Small intestine (tissue), 7 donors: ENCODE measurements around the gene UTP15. TPM values are rescaled to one million over a fixed set of nuclear protein-coding genes. Genes with fewer than 3 reads are reported as not detected.

Experiments used
- DNase-seq, 2 donors: peaks; one replicate each; pipeline versions ENCODE4 v3.0.0 to v3.0.0-alpha.2; 2013
- FAIRE-seq: peaks from 2 replicates; lab custom pipeline; 2012; peaks lifted over from hg19 to GRCh38; lab: Jason Lieb, UNC
- H3K27ac ChIP-seq, 3 donors: one replicate each; pipeline ENCODE4 v1.5.1; 2013; ENCODE audit warnings: low read length in 2 of 3, mild to moderate bottlenecking in 2 of 3, control low read depth in 1 of 3, inconsistent platforms in 1 of 3, low read depth in 1 of 3, moderate library complexity in 1 of 3
- H3K27me3 ChIP-seq, 3 donors: one replicate each; pipeline ENCODE4 v1.6.1; 2013; ENCODE audit warnings: low read length in 3 of 3, inconsistent platforms in 1 of 3; ENCODE audit not compliant: control insufficient read depth in 3 of 3, insufficient read depth in 3 of 3
- H3K36me3 ChIP-seq, 3 donors: one replicate each; pipeline ENCODE4 v1.6.1; 2013; ENCODE audit warnings: low read length in 3 of 3, inconsistent platforms in 1 of 3, low read depth in 1 of 3, mild to moderate bottlenecking in 1 of 3, moderate library complexity in 1 of 3; ENCODE audit not compliant: control insufficient read depth in 3 of 3, insufficient read depth in 2 of 3
- H3K4me1 ChIP-seq, 3 donors: one replicate each; pipeline ENCODE4 v1.6.1; 2013; ENCODE audit warnings: low read length in 2 of 3, inconsistent platforms in 1 of 3, low read depth in 1 of 3, mild to moderate bottlenecking in 1 of 3, moderate library complexity in 1 of 3; ENCODE audit not compliant: control insufficient read depth in 3 of 3, insufficient read depth in 2 of 3
- H3K4me3 ChIP-seq, 3 donors: one replicate each; pipeline ENCODE4 v1.5.1; 2013; ENCODE audit warnings: low read length in 3 of 3, control low read depth in 1 of 3, inconsistent platforms in 1 of 3, low read depth in 1 of 3, mild to moderate bottlenecking in 1 of 3, moderate library complexity in 1 of 3
- H3K9me3 ChIP-seq, 2 donors: one replicate each; pipeline ENCODE4 v1.6.1; 2013; ENCODE audit warnings: low read depth in 1 of 2, low read length in 1 of 2; ENCODE audit not compliant: control insufficient read depth in 2 of 2, insufficient read depth in 1 of 2
- WGBS, 3 donors: extraction: QIAGEN DNeasy Blood & Tissue Kit; methylation state at CpG; one replicate each; pipeline ENCODE4 v1.1.7; 2013; 5-methylcytosine and 5-hydroxymethylcytosine counted together
- polyA plus RNA-seq, 4 donors: library from polyadenylated mRNA; stranded (reverse) in 3 of 4; unstranded in 1 of 4; fragments of 200-250 nt in 3 of 4; fragments of 120-200 nt in 1 of 4; gene quantifications; one replicate each; pipeline versions ENCODE4 v1.2.1 to v1.2.3, GENCODE V29; 2013
- donor health status: healthy with polysubstance abuse.
- donor health status: control.
- donor health status: control.
- donor health status: Bipolar disorder and iron deficiency.
- donor health status: healthy.

Gene UTP15
- polyA plus RNA-seq, 4 donors: 2.5 to 10.7 (median 4.5) TPM

GRCh38 chr5:73531356-73531755, 34.2 kb upstream of the UTP15 start:
- no peak overlapping the region for H3K27ac ChIP-seq
- H3K4me1 ChIP-seq: no peaks in the 10 kb centered on the region
- H3K27me3 ChIP-seq: peaks cover 0 to 4% (median 0%) of the 10 kb centered on the region in 3 donors
- no peak for DNase-seq
- no peaks in the 10 kb centered on the region for H3K36me3 ChIP-seq
- H3K9me3 ChIP-seq: peaks cover 0 to 9% of the 10 kb centered on the region in 2 donors
- H3K4me3 ChIP-seq: no peak overlapping the region
- no peak for FAIRE-seq
- WGBS, 3 donors: 71 to 97% (median 78%) methylated on average over 1 of the region's 1 CpG

- H3K36me3 ChIP-seq: no peaks in the 10 kb centered on the region
- peaks cover 0 to 4% (median 0%) of the 10 kb centered on the region in 3 donors for H3K27me3 ChIP-seq
- WGBS, 3 donors: 55 to 72% (median 61%) methylated on average over 5 of the region's 5 CpGs
- DNase-seq (no peak), FAIRE-seq (no peak)
- H3K9me3 ChIP-seq: peaks cover 0 to 9% of the 10 kb centered on the region in 2 donors
- H3K4me3 ChIP-seq: no peak overlapping the region
- H3K4me1 ChIP-seq: no peaks in the 10 kb centered on the region
- no peak overlapping the region for H3K27ac ChIP-seq
Measured at GRCh38 chr5:73532195-73532594, 33.3 kb upstream of the UTP15 start.

DNA sequence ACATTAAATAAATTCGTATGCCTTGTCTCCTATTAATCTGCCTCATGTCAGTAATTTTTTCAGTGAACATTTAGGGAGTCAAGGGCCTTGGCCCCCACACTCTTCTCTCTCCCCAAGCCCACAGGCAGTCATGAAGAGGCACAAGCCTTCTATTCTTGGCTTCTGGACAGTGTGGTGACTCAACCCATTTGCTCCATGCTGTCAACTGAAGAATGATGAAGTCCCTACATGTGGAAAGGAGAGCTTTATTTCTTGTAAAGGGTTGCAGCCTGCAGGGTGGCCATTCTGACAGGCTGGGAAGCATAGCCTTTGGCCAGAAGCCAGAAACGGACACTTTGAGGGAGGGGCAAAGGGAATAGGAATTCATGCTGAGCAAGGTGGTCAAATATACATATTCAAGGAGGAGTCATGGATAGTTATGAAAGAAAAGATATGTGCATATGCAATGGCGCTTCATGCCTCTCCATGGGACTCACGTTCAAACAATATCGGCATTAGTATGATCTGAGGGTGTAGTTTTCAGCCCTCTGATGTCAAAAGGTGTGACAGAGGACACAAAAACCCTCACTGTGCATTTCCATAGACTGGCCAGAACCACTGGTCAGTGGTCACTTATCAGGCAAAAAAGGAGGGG, 31.4 kb upstream of the UTP15 start:
- DNase-seq (no peak), FAIRE-seq (no peak)
- Histone ChIP-seq H3K27me3 (peaks cover 0 to 4% (median 0%) of the 10 kb centered on the region in 3 donors), H3K4me1 (no peaks in the 10 kb centered on the region), H3K9me3 (peaks cover 0 to 9% of the 10 kb centered on the region in 2 donors), H3K36me3 (no peaks in the 10 kb centered on the region), H3K4me3 (no peak overlapping the region), H3K27ac (no peak overlapping the region)
- WGBS, 3 donors: 81 to 88% (median 84%) methylated on average over 5 of the region's 5 CpGs

GRCh38 chr5:73534971-73535370, 30.6 kb upstream of the UTP15 start:
- Histone ChIP-seq H3K27ac (no peak overlapping the region), H3K36me3 (no peaks in the 10 kb centered on the region), H3K4me1 (no peaks in the 10 kb centered on the region), H3K9me3 (peaks cover 0 to 9% of the 10 kb centered on the region in 2 donors), H3K27me3 (peaks cover 0 to 4% (median 0%) of the 10 kb centered on the region in 3 donors), H3K4me3 (no peak overlapping the region)
- FAIRE-seq (no peak), DNase-seq (no peak)
- 84 to 92% (median 88%) methylated on average over 2 of the region's 2 CpGs for WGBS, 3 donors

GRCh38 chr5:73539730-73540129, 25.8 kb upstream of the UTP15 start:
- DNase-seq: no peak
- peaks cover 0 to 9% (median 0%) of the 10 kb centered on the region in 3 donors for H3K4me1 ChIP-seq
- H3K27me3 ChIP-seq: no peaks in the 10 kb centered on the region
- no peak for FAIRE-seq
- no peak overlapping the region for H3K27ac ChIP-seq
- 89 to 97% (median 92%) methylated on average over 2 of the region's 2 CpGs for WGBS, 3 donors
- no peak overlapping the region for H3K4me3 ChIP-seq
- H3K9me3 ChIP-seq: peaks cover 0 to 4% of the 10 kb centered on the region in 2 donors
- no peaks in the 10 kb centered on the region for H3K36me3 ChIP-seq

- WGBS, 3 donors: 59 to 77% (median 61%) methylated on average over 3 of the region's 3 CpGs
- H3K9me3 ChIP-seq: peaks cover 0 to 1% of the 10 kb centered on the region in 2 donors
- H3K27ac ChIP-seq: no peak overlapping the region
- H3K4me3 ChIP-seq: no peak overlapping the region
- H3K4me1 ChIP-seq: peaks cover 0 to 9% (median 0%) of the 10 kb centered on the region in 3 donors
- FAIRE-seq (no peak), DNase-seq (no peak)
- no peaks in the 10 kb centered on the region for H3K27me3 ChIP-seq
- no peaks in the 10 kb centered on the region for H3K36me3 ChIP-seq
Measured at GRCh38 chr5:73540192-73540591, 25.4 kb upstream of the UTP15 start.

DNA sequence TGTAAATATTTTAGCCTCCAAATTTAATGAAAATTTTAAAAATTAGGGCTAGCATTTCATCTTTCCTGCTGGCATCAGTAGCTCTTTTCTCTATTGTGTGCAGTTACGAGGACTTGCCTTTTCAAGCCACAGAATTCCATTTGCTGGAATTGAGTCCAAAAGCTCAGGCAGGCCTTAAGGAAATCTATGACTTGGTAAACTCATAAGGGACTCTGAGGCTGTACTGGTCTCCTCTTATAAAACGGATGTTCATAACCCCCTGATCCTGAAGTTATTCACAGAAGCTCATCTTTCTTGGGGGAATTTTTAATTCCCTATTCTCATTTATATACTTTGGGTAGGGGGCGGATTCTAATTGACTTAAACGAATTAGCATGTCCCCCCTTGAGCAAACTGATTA, 23.5 kb upstream of the UTP15 start:
- H3K36me3 ChIP-seq: no peaks in the 10 kb centered on the region
- H3K4me1 ChIP-seq: peaks cover 0 to 9% (median 0%) of the 10 kb centered on the region in 3 donors
- H3K9me3 ChIP-seq: no peaks in the 10 kb centered on the region
- DNase-seq (peak in 1 of 2 donors; percentile 6), FAIRE-seq (no peak)
- H3K4me3 ChIP-seq: no peak overlapping the region
- H3K27me3 ChIP-seq: no peaks in the 10 kb centered on the region
- 58 to 73% (median 63%) methylated on average over 4 of the region's 4 CpGs for WGBS, 3 donors
- H3K27ac ChIP-seq: no peak overlapping the region

DNA sequence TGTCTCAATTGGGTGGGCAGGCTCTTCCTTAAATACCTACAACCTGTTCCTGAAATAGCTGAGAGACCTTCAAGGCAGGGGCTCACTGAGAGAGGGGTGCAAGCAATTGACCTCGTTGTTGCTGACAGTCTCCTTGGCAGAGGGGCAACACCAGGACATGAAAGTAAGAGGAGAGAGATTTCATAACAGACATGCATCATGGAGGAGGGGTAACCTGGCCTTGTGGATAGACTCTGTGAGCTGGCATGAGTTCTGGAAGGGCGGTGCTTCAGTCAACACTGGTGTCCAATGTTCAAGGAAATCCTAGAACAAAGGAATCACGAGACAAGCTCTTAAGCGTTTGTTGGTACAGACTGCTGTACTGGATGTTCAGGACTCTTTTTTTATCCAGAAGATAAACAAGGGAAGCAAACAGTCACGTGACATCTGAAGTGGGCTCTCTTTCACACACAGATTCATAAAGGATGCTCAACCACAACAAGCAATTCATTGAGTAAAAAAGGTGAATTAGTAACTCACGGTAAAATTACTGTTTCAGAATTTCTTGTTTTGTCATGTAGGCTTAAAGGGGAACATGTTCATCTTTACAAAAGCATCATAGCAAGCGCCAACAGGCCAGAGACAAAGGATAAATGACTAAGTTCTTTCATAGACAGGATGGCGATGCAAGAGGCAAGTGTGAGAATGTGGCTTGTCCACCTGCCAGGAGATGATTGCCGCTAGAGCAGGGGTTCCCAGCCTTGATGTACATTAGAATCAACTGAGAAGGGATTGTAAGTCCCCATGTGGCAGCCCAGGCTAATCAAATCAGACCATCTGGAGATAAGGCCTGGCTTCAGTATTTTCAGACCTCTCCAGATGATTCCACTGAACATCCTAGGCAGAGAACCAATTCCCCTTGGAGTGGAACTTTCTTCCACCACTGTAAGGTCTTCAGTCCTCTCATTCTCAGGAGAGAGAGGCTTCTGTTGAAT, 20.8 kb upstream of the UTP15 start:
- H3K4me1 ChIP-seq: peaks cover 0 to 9% (median 0%) of the 10 kb centered on the region in 3 donors
- H3K36me3 ChIP-seq: no peaks in the 10 kb centered on the region
- DNase-seq: peak; percentile 91 to 93
- WGBS, 3 donors: 39 to 55% (median 42%) methylated on average over 9 of the region's 9 CpGs
- H3K4me3 ChIP-seq: no peak overlapping the region
- FAIRE-seq: no peak
- peak overlapping the region in 1 of 3 donors; percentile 61 for H3K27ac ChIP-seq
- H3K9me3 ChIP-seq: no peaks in the 10 kb centered on the region
- no peaks in the 10 kb centered on the region for H3K27me3 ChIP-seq
